Tibial nerve (tissue), 4 donors: ENCODE results near the gene MBOAT2.

Source experiments
- EP300 ChIP-seq, 2 donors: sonication (generic); formaldehyde crosslinking; IDR thresholded peaks; one replicate each; pipeline ENCODE4 v1.6.1; 2017; ENCODE audit warnings: antibody characterized with exemption in 2 of 2, mild to moderate bottlenecking in 1 of 2
- TF ChIP-seq, protein P1 (sequence below), 5 experiments: fragments of 200-600 bp in 3 of 5; fragments of 450-650 bp in 2 of 5; sonication (generic) in 3 of 5; IDR thresholded peaks; one replicate each; pipeline ENCODE4 v1.5.1; 2016 to 2019; ENCODE audit warnings: antibody characterized with exemption in 5 of 5, mild to moderate bottlenecking in 3 of 5, moderate library complexity in 2 of 5

DNA sequence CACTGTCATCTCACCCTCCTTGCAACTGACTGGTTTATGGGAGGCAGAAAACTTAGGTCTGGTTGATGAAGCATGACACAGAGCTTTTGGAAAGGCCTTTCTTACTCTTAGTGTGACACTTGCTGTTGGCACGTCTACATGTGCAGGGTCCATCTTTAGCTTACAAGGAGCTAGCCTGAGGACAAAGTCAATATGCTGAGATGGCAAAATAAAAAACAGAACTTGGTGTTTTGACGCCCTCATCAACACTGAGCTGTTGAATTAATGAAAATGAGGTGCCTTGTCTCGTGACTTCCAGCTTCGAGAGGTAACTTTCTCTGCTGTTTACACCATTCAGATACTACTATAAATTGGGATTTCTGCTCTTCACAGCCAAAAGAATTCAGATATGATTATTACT lies 87.5 kb downstream of the MBOAT2 start:
- TF ChIP-seq EP300 (IDR thresholded peaks at IDR 0.05) = no peak
- TF ChIP-seq, protein P1, sequence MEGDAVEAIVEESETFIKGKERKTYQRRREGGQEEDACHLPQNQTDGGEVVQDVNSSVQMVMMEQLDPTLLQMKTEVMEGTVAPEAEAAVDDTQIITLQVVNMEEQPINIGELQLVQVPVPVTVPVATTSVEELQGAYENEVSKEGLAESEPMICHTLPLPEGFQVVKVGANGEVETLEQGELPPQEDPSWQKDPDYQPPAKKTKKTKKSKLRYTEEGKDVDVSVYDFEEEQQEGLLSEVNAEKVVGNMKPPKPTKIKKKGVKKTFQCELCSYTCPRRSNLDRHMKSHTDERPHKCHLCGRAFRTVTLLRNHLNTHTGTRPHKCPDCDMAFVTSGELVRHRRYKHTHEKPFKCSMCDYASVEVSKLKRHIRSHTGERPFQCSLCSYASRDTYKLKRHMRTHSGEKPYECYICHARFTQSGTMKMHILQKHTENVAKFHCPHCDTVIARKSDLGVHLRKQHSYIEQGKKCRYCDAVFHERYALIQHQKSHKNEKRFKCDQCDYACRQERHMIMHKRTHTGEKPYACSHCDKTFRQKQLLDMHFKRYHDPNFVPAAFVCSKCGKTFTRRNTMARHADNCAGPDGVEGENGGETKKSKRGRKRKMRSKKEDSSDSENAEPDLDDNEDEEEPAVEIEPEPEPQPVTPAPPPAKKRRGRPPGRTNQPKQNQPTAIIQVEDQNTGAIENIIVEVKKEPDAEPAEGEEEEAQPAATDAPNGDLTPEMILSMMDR (IDR thresholded peaks at IDR 0.05) = no peak
